GM21381 (cell line): ENCODE measurements around the gene DUSP28.

Experiments used
- ATAC-seq: cut with Tn5 transposase; IDR thresholded peaks from one replicate; pipeline ENCODE4 v1.9.1; 2021; ENCODE audit warnings: mild to moderate bottlenecking, moderate library complexity; ENCODE audit not compliant: unreplicated experiment

The DUSP28 gene

DNA sequence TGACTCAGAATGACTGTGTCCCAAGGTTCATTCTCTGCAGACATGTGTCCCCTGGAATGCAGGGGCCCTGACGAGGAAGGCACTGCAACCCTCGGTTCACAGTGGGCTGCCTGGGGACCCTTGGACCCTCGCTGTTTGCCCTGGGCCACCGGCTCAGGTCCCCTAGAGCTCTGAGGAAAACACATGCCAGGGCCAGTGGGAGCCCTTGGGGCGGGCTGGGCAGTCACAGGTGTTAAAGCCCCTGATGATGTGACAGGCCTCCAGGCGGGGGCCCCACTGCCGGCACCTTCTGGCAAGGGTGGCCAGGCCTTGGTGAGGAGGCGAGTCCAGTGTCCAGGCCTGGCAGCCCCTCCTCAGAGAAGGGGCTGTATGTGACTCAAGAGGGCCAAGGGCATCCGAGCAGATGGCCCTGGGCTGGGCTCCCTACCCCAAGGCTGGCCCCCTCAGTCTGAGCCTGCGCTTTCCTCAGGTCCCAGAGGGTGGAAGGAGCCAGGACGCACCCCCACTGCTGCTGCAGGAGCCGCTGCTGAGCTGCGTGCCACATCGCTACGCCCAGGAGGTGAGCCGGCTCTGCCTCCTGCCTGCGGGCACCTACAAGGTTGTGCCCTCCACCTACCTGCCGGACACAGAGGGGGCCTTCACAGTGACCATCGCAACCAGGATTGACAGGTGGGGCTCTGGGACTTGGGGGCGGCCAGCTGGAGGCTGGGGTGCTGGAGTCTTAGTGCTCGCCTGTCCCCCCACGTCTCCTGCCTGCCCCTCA is 37.4 kb downstream of the DUSP28 start:
- no peak for ATAC-seq

DNA sequence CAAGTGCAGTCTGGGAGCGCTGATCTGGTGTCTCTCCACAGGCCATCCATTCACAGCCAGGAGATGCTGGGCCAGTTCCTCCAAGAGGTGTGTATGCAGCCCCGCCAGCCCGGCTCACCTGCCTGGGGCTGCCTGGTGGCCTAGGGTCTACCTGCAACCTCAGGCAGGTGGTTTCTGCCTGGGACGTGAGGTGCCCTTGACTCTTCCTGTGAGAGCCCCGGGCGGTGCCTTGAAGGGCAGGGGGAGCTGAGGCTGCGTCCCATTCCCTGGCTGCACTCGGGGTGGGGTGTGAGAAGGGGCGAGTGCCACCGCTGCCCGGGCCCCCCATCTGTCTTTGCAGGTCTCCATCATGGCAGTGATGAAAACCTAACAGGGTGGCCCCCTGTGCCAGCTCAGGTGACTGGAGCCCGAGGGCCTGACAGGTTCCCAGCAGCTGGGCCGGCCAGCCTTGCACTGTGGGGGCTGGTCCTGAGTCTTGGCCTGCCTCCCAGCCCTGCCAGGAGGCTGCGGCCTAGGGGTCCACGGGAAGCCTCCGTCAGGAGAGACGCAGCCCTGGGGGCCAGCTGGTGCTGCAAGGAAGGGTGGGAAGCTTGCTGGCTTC is 38.3 kb downstream of the DUSP28 start:
- ATAC-seq = no peak

DNA sequence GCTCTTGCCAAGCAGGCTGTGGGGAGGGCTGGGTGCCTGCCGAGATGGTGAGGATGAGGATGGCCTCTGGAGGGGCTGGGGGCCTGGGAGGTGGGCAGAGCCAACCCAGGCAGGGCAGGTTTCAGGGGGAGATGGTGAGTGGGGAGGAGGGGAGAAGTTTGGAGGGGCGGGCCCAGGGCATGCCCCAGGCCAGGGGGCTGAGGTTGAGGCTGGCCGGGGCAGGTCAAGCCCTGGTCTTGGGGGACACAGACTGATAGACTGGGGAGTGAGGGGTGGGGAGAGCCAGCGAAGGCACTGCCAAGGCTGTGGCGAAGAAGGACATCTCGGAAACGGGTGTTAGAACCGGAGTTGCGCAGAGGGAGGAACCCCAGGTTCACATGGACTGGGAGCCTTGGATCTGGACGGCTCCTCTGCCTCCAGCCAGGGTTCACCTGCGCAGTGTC is 39.0 kb downstream of the DUSP28 start:
- no peak for ATAC-seq

DNA sequence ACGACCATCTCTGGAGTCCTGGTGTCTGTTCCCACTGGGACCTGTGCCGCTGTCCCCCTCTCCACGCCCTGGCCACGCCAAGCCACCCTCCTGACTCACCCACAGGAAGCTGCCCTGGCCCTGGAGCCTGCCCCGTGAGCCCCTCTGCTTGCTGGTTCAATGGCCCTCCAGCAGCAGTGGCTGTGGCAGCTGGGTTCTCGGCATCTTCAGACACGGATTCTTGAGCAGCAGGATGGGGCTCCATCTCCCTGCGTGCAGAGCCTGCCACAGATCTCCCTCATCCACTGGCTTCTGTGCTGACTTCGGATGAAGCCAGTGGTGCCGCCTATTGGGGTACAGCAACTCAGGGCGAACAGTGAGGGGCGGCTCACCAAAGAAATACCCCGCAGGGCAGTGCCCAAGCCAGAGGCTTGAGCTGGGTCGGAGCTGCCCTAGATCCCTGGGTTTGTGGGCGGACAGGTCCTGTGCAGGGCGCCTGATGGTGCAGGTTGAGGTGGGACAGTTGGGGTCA is 40.3 kb downstream of the DUSP28 start:
- ATAC-seq = no peak

DNA sequence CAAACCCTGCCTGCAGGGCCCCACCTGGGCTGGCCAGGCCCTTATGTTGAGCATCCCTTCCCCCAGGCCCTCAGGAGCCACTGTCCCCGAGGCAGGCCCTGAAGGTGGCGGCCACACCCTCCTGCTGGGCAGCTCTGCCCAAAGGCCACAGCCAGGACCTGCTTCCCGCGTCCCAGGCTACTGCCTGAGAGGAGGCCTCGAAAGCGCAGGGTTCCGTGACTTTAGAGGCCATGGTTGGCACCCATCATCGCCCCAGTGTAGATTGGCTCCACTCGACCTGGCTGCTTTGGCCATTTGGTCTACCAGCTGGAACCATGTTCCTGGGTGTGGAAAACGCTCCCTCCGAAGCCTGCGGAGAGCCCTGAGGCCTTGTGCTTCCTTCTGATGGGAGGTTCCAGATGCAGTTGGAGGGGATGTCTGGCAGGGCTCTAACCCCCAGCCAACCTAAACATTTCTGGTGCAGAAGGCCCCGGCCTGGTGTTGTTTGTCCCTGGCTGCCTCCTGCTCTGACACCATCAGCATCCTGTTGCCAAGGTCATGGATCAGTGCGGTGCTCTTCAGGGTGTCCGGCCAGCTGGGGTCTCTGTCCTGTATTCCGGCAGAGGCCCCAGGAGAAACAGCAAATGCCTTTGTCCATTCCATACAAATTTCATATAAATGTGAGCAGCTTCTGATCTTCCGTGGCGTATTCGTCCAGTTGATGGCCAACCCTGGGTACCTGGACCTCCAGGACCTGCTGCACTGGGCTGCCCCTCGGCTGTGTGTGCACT is 41.1 kb downstream of the DUSP28 start:
- no peak for ATAC-seq

DNA sequence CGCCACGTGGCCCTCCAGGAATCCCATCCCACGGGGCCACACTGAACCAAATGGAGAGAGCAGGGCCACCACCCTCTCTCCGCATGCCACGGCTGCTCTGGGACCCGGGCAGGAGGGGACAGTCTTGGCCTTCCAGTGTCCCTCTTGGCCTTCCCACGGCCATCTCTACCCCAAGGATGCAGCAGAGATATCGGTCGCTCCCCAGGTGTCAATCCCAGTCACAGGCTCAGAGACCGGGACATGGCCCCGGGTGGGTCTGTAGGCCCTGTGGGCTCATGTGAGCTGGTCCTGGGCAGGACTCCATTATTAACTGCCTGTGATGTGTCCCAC is 41.6 kb downstream of the DUSP28 start:
- no peak for ATAC-seq

DNA sequence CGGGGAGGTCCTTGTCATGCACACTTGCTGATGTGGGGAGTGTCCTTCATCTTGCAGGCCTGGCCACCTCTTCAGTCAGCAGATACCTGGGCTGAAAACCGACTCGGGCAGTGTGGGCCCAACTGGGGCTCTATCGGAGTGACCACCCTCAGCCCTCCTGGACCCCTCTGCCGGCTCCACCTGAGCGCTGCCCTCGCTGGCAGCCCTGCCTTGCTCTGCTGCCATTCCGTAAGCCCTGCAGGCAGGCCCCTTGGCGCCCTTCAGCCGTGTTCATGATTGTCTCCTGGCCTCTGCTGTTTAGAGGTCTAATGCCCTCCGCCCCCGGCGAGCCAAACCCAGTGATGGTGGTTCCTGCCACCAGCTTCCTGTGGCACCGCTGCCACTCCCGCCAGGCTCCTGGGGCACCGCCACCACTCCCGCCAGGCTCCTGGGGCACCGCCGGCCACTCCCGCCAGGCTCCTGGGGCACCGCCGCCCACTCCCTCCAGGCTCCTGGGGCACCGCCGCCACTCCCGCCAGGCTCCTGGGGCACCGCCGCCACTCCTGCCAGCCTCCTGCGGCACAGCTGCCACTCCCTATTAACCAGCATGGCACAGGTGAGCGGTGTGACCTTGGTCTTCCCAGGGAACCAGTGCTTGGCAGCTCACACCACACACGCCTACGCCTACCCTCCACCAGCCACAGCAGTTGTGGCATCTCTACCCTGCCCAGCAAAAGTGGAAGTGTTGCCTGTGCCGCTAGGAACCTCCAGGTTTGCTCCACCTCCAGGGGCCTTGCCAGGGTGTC is 42.3 kb downstream of the DUSP28 start:
- ATAC-seq = no peak

DNA sequence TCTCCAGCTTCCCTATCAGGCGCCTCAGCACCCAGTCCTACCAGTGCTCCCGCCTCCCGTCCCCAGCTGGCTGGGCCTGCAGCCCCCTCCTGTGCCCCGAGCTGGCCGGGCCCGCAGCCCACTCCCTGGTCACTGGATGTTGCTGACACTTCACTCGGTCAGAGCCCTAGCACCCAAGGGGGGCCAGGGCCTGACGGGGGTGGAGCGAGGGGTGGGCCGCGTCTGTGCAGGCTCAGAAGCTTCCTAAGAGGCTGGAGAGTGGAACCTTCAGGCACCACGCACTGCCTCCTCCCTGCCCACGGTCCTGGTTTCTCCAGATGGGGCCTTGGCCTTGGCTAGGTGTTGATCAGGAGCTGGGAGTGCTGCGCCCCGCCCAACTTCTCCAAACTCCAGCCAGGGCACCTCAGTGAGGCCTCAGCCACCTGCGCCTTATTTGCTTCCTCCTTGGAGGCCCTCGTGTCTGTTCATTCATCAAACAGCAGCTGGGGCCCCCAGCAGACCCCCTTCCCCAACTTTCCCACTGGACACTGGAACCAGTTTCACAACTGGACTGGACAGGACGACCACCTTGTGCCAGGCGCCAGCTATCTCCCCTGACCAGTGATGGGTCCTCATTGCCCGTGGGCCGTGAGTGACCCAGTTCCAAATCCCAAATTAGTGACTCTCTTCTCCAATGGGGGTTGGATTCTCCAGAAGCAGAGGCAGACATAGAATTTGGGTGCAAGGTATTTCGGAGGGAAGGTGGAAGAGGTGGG is 43.1 kb downstream of the DUSP28 start:
- ATAC-seq = no peak

DNA sequence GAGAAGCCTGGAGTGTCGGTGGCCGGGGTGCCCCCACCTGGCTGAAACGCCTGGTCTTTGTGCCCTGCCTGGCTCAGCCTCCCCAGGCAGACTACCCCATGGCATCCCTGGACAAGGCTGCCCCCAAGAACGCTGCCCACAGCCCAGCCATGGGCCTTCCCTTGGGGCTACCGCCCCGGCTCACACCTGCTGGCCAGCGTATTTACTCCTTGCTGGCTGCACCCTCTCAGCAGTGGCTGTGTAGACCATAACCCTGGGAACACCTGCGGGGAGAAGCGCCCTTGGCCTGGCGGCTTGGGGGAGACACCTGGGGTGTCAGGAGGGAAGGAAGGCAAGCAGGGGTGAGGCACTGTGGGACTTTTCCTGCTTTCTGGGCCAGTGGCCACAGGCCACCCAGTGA is 43.7 kb downstream of the DUSP28 start:
- no peak for ATAC-seq

DNA sequence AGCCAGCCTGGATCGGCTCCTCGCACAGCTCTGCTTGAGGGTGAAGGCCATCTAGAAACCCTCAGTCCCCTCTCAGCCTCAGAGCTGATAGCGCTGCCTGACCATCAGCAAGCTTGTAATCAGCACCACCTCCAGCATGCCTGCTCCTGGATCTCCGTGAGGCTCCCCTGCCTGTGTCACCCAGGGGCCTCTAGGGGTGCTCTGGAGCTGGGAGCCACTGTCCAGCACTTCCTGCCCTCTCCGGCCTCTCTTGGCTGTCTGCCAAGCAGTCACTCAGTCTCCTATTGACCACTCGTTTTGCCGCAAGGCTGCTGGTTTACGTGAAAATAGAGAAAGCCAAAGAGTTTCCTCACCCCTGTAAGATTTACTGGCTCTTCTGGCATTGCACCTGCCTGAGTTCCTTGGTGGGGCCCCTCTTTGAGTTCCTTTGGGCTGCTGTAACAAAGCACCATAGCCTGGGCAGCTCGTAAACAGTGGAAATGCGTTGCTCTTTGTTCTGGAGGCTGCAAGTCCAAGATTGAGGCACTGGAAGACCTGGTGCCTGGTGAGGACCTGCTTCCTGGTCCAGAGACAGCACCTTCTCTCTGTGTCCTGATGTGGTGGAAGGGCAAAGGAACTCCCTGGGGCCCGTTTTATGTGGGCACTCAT is 44.3 kb downstream of the DUSP28 start:
- ATAC-seq = no peak

DNA sequence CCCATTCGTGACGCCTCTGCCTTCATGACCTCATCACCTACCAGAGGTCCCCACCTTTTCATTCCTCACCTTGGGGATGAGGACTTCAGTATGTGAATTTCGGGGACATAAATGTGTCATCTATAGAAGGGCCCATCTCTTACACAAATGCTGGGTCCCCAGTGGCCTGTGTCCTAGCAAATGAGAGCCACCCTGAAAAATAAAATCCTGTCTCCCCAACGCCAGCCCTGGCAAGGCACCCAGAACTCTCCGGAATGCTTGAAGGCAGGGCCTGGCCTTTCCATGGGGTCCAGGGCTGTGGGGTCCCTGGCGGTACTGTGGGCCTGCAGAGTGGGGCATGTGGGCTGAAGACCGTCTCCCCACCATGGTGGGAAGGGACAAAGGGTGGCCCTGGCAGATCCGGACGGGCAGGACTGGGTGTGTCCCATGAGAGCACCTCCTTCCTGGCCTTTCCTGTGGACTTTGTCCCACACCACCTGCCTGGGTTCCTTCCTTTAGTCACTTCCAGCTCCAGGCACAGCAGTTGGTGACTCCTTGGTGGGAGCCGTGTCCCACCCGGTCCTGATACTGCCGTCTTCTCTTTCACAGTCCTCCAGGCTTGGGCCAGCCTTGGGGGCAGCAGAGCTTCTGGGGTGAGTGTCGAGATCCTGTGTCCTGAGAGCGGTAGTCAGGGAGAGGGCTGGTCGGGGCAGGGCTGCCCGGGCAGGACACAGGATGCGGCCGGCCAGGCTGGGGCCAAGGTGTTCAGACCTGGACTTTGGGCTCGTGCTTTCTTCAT is 45.0 kb downstream of the DUSP28 start:
- ATAC-seq = no peak

DNA sequence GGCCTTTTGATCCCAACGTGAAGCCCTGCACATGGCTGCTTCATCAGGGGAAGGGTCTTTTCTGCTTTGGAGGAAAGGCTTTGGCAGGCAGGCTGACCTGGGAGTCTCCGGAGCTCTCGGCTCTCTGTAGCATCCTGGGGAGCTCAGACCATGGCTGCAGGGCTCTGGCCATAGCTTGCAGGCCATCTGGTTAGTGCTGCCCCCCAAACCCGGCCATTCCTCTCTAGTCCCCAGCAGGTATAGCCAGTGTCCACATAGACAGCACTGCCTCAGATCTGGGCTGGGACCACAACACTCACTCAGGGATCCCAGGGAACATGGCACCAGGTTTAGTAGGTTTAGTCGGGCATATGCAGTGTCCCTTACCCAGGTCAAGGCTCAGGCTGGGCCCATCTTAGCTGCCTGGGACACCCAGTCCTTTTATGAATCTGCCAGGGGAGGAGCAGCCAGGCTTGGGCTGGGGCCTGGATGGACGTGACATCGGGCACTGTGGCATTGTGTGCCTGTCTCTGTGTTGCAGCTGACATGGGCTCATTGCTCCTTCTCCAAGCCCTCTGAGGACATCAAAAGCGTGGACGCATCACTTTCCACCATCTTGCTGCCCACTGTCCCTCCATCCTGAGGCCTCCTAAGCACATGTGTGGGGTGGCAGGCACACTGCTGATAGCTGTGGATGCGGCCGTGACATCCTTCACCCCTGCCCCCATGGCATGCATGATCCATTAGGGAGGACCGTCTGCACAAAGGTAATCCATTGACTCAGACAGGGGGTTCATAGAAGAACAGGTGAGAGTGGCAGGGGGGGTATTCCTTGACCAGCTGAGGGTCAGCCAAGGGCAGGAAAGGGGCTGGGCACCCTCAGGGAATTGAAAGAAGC is 45.9 kb downstream of the DUSP28 start:
- no peak for ATAC-seq

DNA sequence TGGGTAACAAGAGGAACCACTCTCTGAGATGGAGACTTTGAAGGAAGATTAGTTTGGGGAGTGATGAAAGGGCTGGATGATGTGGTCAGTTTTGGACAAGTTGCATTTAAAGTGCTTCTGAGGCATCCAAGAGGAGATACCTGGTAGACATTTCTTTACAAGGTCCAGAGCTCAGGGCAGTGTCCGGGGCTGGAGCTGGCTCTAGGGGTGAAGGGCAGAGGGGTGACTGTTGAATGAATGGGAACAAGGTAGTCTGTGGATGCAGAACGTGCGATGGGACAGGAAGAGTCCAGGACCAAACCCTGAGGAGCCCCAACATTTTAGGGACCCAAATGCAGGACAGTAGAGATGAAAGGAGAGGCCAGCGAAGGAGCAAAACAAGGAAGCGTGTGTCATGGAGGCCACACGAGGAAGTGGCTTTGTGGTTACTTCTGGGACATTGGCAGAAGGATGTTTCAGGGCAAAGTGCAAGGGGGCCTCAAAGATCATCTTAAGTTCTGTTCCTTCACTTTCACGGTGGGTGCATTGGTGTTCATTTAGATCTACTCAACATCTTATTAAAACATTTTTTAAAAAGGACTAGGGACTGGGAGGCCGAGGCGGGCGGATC is 51.5 kb downstream of the DUSP28 start:
- ATAC-seq = no peak
